Fibroblast of skin of right biceps (primary cell): ENCODE data around the gene TADA2B.
A peak's percentile ranks its signal among the peaks of the same experiment; 100 is the strongest.

Experiments
- DNase-seq: peaks from one replicate; pipeline ENCODE4 v3.0.0-alpha.2; 2013

TADA2B gene

GRCh38 chr4:7018281-7018680 is 24.9 kb upstream of the TADA2B start:
- DNase-seq, result no peak

- no peak for DNase-seq
Measured at GRCh38 chr4:7019367-7019766, 23.8 kb upstream of the TADA2B start.

GRCh38 chr4:7020290-7020689 is 22.9 kb upstream of the TADA2B start:
- DNase-seq, result no peak

GRCh38 chr4:7020856-7021255 is 22.3 kb upstream of the TADA2B start:
- DNase-seq, result no peak

- no peak for DNase-seq
Measured at GRCh38 chr4:7021355-7021754, 21.8 kb upstream of the TADA2B start.

- DNase-seq, result peak; percentile 75
Measured at GRCh38 chr4:7021930-7022664, 21.1 kb upstream of the TADA2B start.

GRCh38 chr4:7023486-7023885 is 19.7 kb upstream of the TADA2B start:
- DNase-seq, result no peak

- DNase-seq, result no peak
Measured at GRCh38 chr4:7023901-7024300, 19.3 kb upstream of the TADA2B start.

GRCh38 chr4:7024336-7024890 is 18.8 kb upstream of the TADA2B start:
- no peak for DNase-seq

- no peak for DNase-seq
Measured at GRCh38 chr4:7025040-7025602, 18.1 kb upstream of the TADA2B start.

GRCh38 chr4:7026107-7026506 is 17.1 kb upstream of the TADA2B start:
- no peak for DNase-seq

GRCh38 chr4:7027284-7027683 is 15.9 kb upstream of the TADA2B start:
- DNase-seq, result no peak

GRCh38 chr4:7027913-7028312 is 15.3 kb upstream of the TADA2B start:
- no peak for DNase-seq

- DNase-seq, result no peak
Measured at GRCh38 chr4:7029212-7029611, 14.0 kb upstream of the TADA2B start.

- DNase-seq, result no peak
Measured at GRCh38 chr4:7029921-7030320, 13.3 kb upstream of the TADA2B start.

GRCh38 chr4:7030856-7031255 is 12.3 kb upstream of the TADA2B start:
- no peak for DNase-seq

- DNase-seq, result peak; percentile 6
Measured at GRCh38 chr4:7031558-7032449, 11.4 kb upstream of the TADA2B start.

GRCh38 chr4:7032596-7032995 is 10.6 kb upstream of the TADA2B start:
- no peak for DNase-seq

GRCh38 chr4:7034262-7035081 is 8.7 kb upstream of the TADA2B start:
- peak; percentile 53 for DNase-seq

GRCh38 chr4:7037425-7037824 is 5.7 kb upstream of the TADA2B start:
- DNase-seq, result no peak

GRCh38 chr4:7040765-7041164 is 2.4 kb upstream of the TADA2B start:
- no peak for DNase-seq

GRCh38 chr4:7041246-7041645 is 1.9 kb upstream of the TADA2B start:
- no peak for DNase-seq
